ENCODE results near the gene ZNF644.

DNA sequence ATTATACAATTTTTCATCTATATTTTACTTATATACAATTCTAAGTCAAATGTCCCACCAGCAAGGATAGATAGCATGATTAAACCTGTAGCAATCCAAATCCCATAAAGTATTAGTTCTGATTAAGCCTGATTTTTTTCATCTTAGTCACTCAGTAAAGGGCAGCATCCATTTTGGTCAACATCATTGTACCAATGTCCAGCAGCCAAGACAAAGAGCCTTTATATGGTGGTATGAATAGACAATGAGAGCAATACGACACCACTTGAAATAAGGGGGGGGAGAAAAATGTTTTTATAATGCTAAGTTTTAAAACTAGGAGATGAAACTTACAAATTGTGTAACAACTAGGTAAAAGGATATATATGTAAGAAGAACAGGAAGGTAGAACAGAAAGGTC is 7.4 kb downstream of the ZNF644 start:
- TF ChIP-seq CTCF (IDR thresholded peaks at IDR 0.05; ENCODE audit: low read length) (no peak), EZH2 (optimal IDR thresholded peaks at IDR 0.05; ENCODE audit: low read depth, low read length) (no peak), EZH2phosphoT487 (IDR thresholded peaks at IDR 0.05; ENCODE audit: low read length) (no peak)
